DMS 273 (cell line): ENCODE data around the gene KCNK17.

Source experiments
- DNase-seq: peaks from one replicate; lab custom pipeline; 2025; ENCODE audit not compliant: unreplicated experiment; lab: John Stamatoyannopoulos, UW

Gene KCNK17

DNA sequence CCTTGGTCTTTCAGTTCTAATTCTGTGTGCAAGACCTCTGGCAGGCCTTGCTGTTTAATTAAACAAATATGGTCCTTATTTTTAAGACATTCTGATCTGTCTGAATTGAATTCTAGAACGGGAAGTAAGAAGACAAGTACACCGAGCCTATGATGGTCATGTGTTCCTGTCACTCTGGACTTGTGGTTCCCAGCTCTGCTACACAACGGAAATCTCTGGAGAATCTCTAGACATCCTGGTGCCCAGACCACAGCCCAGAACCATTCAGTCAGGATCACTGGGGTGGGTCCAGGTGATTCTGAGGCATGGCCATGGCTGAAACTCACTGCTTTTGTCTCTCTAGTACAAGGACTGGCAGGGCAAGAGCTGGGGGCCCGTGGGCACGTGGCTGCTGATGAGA lies 24.2 kb upstream of the KCNK17 start:
- DNase-seq = no peak

DNA sequence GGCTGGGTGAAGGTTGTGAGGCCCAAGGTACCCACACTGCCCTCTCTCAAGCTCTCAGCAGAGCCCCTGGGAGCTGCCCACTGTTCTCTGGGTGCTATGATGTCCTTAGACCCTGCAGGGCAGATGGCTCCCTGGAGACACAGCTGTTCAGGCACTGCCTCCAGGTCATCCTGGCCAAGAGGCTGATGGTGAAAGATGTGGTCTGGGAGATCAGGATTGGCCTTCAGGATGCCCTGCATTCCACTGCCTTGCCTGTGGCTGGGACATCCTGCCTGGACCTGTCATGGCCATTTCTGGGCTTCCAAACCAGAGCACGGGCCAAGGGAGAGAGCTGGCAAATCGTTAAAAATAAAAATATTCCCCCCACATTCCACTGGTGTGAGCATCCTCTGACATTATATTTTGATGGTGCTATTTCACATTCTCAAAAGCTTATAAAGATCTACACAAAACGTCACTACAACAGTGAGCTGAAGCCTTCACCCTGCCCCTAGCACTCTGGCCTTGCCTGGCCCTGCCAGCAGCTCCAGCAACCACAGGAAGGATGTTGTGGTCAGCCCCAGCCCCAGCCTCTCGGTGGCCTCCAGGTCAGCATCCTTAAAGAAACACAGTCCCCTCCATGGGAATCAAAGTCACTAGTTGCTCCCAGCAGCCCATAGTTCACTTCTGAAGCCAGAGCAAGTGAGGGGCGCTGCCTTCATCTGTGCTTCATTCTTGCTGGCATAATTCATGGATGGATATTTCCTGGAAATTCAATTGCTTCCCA lies 21.7 kb upstream of the KCNK17 start:
- no peak for DNase-seq

DNA sequence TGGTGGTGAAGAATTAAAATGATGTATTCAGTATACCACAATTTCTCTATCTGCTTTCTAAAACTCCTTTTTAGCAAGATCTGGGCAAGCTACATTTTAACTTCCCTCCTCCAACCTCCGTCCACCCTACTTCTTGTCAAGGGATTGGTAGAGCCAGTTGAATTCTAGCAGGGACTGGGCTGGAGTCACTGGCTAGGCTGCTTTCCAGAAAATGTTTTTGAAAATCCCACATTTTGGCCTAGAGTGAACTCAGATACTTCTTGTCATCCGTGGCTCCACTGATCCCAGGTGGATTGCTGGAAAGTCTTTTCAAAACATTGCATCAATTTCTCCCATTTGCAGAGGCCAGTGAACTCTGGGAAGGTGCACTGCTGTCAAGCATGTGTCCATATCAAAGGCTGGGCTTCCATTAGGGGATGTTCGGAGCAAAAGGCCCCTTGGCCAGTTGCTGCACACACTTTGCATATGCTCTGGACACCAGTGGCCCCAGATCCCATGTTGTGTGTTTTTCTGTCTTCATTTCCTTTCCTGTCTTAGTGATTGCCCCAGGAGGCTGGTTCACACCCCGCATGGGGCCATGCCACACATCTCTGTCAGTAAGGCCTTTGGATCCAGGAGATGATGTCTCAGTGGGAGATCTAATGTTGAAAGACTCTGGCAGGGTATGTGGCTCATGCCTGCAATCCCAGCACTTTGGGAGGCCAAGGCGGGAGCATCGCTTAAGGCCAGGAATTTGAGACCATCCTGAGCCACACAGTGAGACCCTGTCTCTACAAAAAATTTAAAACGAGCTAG lies 19.6 kb upstream of the KCNK17 start:
- DNase-seq = no peak

DNA sequence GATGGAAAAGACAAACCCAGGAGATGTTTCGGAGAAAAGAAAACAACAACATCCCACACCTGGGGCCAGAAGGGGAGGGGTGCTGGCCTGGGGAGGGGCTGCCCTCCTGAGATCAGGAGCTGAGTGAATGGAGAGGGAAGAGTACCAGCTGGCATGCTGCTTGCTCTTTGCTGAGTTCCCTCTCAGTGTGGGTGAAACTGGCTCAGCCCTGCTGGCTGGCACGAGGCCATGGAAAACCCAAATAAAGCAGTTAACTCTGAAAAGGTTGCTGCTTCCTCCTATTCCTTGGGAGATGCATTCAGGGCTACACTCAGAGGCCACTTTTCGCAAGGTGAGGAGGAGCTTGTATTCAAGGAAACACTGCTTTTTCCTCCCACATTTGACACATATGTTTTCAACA lies 16.3 kb upstream of the KCNK17 start:
- DNase-seq = peak; percentile 68

DNA sequence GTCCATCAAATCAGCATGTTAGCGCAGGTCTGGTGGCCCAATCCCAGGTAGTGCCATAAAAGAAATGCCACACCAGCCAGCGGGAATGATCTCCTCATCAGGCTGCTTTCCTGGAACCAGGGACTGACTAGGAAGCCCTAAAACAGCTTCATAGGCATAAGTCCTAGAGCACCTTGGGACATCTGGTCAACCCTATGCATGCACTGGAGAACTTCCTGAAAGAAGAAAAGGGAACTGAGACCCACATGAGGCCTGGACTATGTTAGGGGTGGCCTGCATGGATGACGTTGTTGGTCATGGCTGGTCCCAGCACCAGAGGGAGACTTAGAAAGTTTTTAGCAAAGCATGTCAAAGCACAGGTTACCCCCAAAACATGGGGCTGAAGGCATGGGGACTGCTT lies 15.8 kb upstream of the KCNK17 start:
- no peak for DNase-seq

DNA sequence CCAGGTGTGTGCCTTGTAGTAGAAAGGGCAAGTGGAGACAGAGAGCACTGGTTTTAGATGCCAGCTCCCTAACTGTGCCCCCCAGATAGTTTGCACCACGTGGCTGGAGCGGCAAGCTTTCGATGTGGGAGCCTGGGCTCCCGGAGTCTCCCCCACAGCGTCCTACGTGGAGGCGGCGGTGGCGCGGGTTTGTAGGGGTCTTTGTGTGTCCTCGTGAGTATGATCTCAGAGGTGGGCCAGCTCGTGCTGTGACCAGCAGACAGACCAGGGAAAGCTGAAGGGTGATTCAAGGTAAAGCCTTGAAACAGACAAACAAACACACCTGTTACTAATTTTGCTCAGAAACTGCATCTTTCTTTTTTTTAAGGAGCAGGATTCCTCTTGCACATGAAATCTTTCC lies 13.8 kb upstream of the KCNK17 start:
- no peak for DNase-seq

DNA sequence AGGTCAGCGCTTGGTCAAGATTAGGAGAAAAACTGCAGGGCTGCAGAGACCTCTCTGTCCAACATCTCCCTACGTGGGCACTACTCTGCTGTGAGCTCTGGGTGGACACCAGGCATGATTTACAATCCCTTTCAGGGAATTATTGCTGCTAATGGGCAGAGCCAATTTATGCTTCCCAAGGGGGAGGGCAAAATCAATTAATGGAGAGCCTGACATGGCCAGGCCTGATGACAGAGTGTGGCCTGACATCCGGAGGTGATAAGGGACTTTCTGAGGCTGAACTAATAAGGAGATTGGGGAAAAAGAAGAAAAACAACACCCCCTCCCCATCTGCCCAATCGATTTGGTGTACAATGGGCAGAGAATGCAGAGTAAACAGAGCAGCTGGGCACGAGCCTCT lies 13.3 kb upstream of the KCNK17 start:
- no peak for DNase-seq

DNA sequence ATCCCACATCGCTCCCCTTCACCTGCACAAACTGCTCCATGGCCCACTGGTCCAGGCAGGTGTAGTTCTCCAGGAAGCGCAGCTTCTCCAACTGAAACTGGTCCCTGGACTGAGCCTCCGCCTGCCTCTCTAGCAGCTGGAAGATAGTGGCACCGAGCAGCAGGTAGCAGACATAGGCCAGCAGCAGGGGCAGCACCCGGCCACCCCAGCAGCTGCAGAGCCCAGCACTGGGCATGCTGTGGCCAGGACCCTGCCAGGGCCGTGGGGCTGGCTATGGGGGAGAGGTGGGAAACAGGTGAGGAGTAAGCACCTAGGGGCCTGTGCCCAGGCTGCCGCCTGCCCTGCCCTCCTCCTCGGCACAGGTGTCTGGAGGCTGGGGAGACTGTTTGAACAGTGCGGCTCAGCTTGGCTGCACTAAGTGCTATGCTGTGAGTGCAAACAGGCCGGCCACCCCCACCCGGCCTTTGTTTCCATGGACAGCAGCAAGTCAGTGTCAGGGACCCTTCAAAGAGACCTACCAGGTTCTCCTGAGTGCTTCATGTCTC lies 8.2 kb upstream of the KCNK17 start, which contains the start of gene KCNK16:
TSS of gene KCNK16 (minus strand) at position 397 of the 545 bp plus-strand sequence. CDS start at position 235, 162 bp downstream.
- no peak for DNase-seq

DNA sequence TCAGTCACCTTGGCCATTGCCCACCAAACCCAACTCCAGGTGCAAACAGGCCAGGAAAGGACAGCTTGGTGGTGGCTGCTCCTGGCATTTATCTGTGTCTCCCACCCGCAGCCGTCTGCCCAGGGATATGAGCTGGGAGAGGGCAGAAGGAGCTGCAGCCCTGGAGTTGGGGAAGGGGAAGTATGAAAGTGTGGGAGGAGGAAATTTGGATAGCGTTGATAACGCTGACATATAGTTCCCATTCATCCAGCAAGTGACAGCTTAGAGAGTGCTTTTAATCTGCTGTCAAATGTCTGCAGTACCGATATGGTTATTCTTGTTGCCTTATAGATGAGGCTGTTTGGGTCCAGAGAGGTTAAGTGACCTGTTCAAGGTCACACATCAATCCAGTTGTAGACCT lies 7.5 kb upstream of the KCNK17 start:
- no peak for DNase-seq

DNA sequence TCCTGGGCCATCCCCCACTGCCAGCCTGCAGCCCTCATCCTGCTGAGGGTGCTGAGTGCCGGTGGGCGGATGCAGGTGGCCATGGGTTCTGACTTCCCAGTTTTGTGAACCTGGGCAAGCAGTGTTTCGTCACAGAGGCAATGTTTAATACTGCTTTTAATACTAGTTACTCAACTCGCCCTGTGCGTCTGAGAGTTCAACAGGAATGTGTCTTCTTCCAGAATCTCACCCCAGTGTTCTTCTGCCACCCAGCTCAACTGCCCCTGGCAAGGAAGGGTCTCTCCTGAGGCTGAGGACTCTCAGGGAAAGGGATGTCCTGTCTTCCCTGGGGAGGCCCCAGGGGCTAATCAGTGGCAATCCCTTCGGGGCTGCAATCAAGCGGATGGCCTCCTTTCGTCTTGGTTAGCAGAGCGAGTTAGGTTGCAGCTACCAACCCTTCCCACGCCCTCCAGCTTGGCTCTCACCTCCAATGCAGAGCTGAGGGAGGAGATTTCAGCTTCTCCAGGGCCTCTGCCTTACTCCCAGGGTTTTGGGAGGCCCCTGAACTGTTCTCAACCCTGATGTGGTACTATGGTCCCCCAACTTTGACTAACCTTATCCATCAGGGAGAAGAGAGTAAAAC lies 6.3 kb upstream of the KCNK17 start:
- no peak for DNase-seq

DNA sequence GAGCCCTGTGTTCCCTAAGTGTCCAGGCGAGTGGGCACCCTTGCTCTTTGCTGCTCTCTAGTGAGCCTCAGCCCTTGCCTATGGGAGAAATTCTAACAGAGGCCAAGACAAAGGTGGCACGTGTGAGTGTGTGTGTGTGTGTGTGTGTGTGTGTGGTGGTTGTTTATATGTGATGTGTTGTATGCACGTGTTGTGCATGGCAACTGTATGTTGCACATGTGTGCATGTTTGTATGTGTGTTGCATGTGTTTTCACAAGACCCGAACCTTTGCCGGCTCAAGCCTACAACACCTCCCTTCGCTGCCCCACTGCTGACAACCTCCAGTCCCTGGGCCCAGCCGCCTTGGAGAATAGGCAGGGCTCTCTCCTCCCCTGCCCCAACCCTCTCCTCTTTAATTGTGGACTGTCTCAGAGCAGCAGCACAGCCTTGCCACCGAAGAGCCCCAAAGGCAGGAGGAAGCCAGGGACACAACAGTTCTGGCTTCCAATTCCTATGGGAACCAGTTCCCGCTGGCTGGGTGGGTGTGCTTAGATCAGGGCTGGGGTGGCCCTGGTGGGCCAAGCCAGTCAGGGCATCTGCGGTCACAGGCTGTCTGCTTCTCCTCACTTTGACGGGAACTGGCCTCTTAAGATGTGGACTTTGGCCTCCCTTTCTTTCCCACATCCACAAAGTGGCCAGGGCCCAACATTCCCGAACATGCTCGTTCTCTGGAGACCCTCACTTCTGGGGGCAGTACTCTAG lies 5.6 kb upstream of the KCNK17 start:
- DNase-seq = no peak

DNA sequence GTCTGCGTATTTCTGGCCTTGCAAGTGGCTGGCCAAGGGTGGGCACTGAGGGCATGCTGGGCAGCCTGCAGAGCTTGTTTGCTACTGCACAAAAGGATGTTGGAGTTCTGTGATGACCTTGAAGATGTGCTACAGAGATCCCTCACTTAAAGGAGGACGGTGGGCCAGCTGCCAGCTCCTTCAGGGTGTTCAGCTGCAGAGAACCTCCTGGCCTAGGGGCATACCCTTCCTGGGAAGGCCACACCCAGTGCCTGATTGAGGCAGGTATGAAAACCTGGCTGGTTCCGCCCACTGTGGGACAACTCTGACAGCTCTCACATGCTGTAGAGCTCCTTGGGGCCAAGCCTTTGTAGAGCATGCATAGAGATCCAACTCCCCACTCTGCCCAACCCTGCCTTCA lies 3.0 kb upstream of the KCNK17 start:
- no peak for DNase-seq

DNA sequence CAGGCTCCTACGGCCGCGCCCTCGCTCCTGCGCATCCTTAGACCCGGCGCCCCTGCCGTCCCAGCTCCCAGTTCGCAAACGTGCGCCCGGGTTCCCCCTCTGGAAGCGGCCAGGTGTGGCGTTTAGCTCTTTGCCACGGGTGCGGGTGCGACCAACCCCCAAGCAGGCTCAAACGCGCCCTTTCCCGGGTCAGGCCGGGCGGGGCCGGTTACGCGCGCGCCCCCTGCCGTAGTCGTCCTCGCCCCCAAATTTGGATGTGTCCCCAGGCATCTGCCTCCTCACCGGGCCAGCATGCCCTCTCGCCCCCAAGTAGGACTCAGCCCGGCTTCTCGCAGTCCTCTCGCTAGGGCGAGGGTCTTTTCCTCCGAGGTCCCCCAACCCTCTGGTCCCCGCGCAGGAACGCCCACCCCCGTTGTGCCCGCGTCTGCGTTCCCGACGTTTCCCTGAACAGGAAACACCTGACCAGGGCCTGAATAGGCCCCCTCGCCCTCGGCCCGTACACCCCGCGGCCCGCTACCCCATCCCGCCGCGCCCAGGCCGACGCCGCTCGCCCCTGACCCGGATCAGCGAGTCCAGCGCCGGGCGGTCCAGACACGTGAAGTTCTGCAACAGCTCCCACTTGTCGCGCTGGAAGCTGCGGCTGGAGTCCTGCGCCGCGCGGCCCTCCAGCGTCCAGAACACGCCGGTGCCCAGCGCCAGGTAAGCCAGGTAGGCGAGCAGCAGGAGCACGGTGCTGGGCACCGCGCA lies 520 bp downstream of the KCNK17 start:
- DNase-seq = peak; percentile 56

DNA sequence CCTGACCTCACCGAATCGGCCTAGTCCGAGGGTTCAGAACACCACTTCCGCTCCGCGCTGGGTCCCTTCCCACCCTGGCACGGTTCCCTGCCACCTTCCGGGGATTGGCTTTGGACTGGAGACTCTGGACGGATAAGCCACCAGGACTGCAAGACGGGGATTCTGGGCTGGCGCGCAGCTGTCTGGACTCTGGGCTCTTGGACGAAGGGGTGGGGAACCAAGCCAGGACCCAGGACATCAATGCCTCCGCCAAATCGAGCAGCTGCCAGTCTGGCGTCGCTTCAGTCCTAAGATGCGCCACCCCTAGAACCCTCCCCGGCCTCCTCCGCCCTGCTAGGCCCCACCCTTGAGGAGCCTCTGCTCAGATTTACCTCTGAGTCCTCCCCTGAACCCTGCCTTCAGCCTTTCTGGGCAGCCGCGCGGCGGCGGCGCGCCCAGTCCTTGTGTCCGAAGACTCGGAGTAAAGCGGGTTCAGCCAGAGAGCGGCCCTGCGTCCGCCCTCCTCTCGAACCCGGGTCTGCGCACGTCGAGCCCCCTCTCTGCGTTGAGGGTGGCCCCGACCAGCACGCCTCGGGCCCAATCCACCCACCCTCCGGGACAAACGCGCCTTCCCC lies 1.2 kb downstream of the KCNK17 start:
- DNase-seq = peak; percentile 56

DNA sequence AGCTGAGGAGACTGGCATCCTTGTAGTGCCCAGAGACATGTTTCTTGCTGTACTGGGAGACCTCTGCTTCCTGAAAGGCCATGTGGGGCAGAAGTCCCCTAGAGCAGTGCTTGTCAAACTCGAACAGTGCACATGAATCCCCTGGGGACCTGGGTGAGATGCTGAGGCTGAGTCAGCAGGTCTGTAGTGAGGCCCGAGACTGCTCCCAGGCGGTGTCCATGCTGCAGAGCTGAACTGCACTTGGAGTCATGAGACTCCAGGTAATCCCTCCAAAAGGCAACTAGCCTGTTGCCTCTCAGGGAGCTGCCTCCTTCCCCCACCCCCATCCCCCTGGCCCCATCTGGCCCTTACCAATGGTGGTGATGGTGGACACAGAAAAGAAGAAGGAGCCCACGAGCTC lies 3.7 kb downstream of the KCNK17 start:
- DNase-seq = no peak

DNA sequence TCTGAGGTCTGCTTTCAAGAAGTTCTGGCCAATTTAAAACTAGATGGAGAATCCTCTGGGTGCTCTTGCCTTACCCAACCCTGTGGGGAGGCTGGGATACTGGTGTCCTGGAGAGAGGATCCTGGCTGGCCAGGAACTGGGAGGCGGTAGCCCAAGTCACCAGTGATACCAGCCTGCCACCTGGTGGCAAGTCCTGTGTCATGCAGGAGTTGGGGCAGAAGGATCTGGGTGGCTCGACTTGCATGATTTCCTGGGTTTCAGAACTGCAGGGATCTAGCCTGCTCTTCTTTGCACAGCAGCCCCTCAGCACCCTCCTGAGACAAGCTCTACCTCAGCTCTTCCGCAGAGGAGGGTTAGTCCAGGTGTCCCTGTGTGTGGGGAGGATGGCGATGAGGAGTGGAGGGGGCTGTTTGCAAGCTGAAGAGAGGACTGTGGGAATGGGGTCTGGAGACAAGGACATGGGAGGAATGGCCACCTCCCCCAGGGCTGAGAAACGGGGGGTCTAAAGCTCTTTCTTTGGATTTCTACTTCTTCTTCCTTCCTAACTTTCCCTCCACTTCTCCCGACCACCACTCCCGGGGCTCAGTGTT lies 4.2 kb downstream of the KCNK17 start:
- DNase-seq = peak; percentile 88

DNA sequence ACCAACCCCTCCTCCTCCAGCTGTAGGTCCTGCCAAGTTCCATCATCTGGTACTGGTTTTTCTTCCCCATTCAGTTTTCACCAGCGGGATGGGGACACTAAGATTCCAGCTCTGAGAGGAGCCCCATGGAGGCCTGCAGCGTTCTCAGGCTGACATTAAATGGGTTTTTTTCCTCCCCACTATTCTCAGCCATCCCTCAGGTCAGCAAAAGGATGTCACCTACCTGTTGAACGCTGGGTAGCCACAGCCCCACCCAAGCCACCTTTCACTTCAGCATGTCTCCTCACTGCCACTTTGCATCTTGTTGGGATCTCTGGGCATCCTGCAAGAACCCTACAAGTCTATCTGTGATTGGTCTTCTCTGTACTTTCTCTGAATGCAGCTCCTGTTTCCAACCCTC lies 6.8 kb downstream of the KCNK17 start:
- DNase-seq = no peak

DNA sequence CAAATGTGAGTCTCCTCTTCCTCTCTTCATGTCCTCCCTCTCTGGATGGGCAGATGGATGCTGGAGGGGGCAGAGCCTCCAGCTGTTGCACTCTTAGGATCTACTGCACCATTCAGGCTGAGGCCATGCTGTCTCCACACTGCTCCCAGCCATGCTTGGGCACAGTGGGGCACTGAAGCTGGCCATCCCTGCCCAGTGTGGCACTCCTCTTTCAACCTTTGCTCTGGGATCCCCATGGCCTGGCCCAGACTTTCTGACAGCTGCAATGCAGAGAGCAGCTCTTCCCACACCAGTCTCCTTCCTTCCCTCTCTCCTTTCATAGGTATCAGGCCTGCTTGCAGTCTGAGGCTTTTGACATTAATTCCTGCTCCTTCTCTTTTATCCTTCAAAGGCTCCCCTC lies 9.3 kb downstream of the KCNK17 start:
- peak; percentile 18 for DNase-seq

DNA sequence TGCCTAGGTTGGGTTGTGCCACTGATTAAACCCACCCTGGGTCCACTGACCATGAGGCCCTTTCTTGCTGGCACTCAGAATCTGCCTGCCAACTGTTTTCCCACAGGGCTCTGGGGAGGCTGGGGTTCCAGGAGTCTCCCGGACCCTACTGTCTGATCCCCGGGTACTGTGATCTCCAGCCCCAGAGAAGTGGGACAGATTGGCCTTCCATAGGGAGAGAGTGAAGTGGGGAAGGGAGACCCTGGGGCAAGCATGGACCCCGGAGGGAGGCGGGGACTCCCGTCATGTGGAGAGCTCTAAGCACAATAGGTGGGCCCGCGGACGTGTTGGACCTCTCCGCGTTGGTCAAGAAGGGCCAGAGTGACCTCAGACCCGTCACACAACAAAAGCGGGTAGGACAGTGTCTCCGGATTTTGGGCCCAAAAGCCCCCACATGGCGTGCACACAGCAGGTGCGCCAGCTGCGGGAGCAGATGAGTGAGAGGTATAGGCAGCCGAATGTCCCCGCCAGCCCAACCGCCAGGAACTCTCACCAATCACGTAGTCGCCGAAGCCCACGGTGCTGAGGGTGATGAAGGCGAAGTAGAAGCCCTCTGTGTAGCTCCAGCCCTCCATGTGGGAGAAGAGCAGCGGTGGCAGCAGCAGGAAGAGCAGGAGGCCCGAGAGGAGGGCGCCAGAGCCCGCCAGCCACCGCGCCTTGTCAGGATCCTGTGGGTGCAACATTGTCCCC lies 10.6 kb downstream of the KCNK17 start:
- DNase-seq = no peak
